ENCODE data around the gene ZFP91.

The ZFP91 gene

DNA sequence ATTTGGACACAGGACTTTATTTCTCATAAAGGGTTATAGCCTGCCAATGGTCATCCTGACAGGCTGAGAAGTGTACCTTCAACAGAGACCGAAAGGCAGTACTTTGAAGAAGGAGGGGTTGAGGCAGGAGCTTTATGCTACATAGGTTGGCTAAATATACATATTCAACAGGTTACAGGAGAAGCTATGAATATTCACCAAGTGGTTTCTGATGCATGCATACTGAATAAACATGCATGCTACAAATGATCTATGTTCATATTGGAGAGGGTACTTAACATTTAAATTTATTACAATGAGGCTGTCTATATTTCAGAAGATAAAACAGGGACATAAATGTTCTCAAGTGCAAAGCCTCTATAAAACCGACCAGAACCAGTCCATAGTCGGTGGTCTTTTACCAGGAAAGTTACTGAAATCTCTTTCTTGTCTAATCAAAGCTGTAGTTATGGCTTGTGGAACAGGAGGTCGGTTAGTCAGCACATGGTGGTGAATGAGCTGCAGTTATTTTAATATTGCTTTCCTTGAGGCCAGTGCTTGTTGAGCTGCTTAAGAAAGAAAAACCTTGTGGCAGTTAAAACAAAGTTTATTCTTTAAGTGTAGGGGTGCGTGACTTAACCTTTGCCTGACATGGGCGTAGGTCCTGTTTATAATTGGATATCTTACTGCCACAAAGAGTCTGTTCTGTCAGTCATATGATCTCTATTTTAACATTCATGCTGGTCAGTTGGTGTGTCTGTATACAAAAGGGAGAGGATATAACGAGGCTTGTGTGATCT is 63.1 kb downstream of the ZFP91 start:
- Histone ChIP-seq H3K27me3 (ENCODE audit: control insufficient read depth in 2 of 2, insufficient read depth in 2 of 2, low read length in 2 of 2) (no peaks in the 10 kb centered on the region), H3K36me3 (ENCODE audit: control insufficient read depth in 2 of 2, insufficient read depth in 2 of 2, low read length in 2 of 2) (no peaks in the 10 kb centered on the region), H3K4me1 (ENCODE audit: control insufficient read depth in 2 of 2, insufficient read depth in 2 of 2, low read length in 2 of 2) (peaks cover 14 to 33% of the 10 kb centered on the region in 2 donors), H3K27ac (ENCODE audit: low read depth in 2 of 2, low read length in 2 of 2) (peak overlapping the region; percentile 43 to 79), H3K9me3 (ENCODE audit: control insufficient read depth in 2 of 2, low read length in 2 of 2) (no peaks in the 10 kb centered on the region), H3K4me3 (ENCODE audit: low read length in 2 of 2) (peak overlapping the region in 1 of 2 donors; percentile 9), H3K9ac (ENCODE audit: low read depth in 1 of 2, low read length in 2 of 2) (peak overlapping the region in 1 of 2 donors; percentile 47)

DNA sequence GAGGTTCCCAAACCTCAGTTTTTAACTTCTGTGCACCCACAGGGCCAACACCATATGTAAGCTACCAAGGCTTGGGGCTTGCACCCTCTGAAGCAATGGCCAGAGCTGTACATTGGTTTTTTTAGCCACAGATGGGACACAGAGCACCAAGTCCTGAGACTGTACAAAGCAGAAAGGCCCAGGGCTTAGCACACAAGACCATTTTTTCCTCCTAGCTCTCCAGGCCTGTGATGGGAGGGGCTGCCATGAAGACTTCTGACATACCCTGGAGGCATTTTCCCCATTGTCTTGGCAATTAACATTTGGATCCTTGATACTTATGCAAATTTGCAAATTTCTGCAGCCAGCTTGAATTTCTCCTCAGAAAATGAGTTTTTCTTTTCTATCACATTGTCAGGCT is 67.0 kb downstream of the ZFP91 start:
- H3K27ac ChIP-seq (ENCODE audit: low read depth in 2 of 2, low read length in 2 of 2) = no peak overlapping the region
- no peaks in the 10 kb centered on the region for H3K36me3 ChIP-seq (ENCODE audit: control insufficient read depth in 2 of 2, insufficient read depth in 2 of 2, low read length in 2 of 2)
- H3K27me3 ChIP-seq (ENCODE audit: control insufficient read depth in 2 of 2, insufficient read depth in 2 of 2, low read length in 2 of 2) = no peaks in the 10 kb centered on the region
- H3K4me1 ChIP-seq (ENCODE audit: control insufficient read depth in 2 of 2, insufficient read depth in 2 of 2, low read length in 2 of 2) = peaks cover 6 to 24% of the 10 kb centered on the region in 2 donors
- no peak overlapping the region for H3K9ac ChIP-seq (ENCODE audit: low read depth in 1 of 2, low read length in 2 of 2)
- no peaks in the 10 kb centered on the region for H3K9me3 ChIP-seq (ENCODE audit: control insufficient read depth in 2 of 2, low read length in 2 of 2)
- H3K4me3 ChIP-seq (ENCODE audit: low read length in 2 of 2) = no peak overlapping the region

DNA sequence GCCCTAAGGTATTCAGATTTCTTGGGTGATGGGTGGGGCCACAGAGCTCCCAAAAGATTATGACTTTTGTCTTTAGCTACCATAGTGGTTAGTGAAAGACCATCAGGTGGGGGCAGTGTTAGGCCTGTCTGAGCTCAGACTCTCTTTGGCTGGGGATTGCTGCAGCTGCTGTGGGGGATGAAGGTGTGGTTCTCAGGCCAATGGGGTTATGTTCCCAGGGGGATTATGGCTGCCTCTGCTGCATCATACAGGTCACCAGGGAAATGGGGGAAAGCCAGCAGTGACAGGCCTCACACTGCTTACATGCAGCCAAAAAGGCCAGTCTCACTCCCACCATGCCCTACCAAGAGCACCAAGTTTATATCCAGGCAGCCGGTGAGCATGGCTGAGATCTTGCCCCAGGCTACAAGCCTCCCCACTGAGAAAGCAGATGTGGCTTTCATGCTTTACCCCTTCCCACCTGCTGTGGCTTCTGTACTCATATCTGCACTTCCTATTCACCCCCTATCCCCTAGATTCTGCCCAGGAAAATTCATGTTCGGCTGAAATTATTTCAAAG is 68.4 kb downstream of the ZFP91 start:
- Histone ChIP-seq H3K4me3 (ENCODE audit: low read length in 2 of 2) (no peak overlapping the region), H3K9ac (ENCODE audit: low read depth in 1 of 2, low read length in 2 of 2) (no peak overlapping the region), H3K4me1 (ENCODE audit: control insufficient read depth in 2 of 2, insufficient read depth in 2 of 2, low read length in 2 of 2) (peaks cover under 1 to 10% of the 10 kb centered on the region in 2 donors), H3K36me3 (ENCODE audit: control insufficient read depth in 2 of 2, insufficient read depth in 2 of 2, low read length in 2 of 2) (no peaks in the 10 kb centered on the region), H3K9me3 (ENCODE audit: control insufficient read depth in 2 of 2, low read length in 2 of 2) (no peaks in the 10 kb centered on the region), H3K27me3 (ENCODE audit: control insufficient read depth in 2 of 2, insufficient read depth in 2 of 2, low read length in 2 of 2) (no peaks in the 10 kb centered on the region), H3K27ac (ENCODE audit: low read depth in 2 of 2, low read length in 2 of 2) (no peak overlapping the region)

DNA sequence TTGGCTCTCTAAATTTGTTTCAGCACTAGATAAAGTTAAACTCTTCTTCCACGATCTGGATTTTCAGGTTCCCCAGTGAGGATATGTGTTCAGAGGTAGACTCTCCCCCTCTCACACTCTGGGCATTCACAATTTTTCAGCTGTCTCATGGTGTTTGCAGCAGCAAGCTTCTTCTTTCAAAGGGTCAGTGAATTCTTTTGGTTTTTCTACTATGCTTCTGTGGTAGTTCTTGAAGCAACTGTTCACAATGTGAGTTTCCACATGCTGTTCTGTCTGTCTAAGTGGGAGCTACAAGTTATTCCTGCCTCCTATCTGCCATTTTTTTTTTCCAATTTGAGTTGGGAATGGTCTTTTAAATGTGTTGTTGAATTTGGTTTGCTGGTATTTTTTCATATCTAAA is 69.0 kb downstream of the ZFP91 start:
- peaks cover 0 to 4% of the 10 kb centered on the region in 2 donors for H3K4me1 ChIP-seq (ENCODE audit: control insufficient read depth in 2 of 2, insufficient read depth in 2 of 2, low read length in 2 of 2)

DNA sequence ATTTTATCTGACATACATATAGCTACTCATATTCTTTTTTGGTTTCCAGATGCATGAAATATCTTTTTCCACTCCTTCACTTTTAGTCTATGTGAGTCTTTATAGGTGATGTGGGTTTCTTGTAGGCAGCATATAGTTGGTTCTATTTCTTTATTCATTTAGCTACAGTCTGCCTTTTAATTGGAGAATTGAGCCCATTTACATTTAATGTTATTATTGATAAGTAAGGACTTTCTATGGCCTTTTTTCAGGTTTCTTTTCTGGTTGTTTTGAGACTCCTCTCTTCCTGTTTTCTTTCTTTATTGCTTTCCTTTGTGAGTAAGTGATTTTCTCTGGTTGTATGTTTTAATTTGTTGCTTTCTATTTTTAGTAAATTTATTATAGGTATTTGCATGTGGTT is 70.8 kb downstream of the ZFP91 start:
- no peaks in the 10 kb centered on the region for H3K9me3 ChIP-seq (ENCODE audit: control insufficient read depth in 2 of 2, low read length in 2 of 2)
- no peak overlapping the region for H3K4me3 ChIP-seq (ENCODE audit: low read length in 2 of 2)
- H3K9ac ChIP-seq (ENCODE audit: low read depth in 1 of 2, low read length in 2 of 2) = no peak overlapping the region
- H3K27me3 ChIP-seq (ENCODE audit: control insufficient read depth in 2 of 2, insufficient read depth in 2 of 2, low read length in 2 of 2) = no peaks in the 10 kb centered on the region
- H3K4me1 ChIP-seq (ENCODE audit: control insufficient read depth in 2 of 2, insufficient read depth in 2 of 2, low read length in 2 of 2) = no peaks in the 10 kb centered on the region
- no peaks in the 10 kb centered on the region for H3K36me3 ChIP-seq (ENCODE audit: control insufficient read depth in 2 of 2, insufficient read depth in 2 of 2, low read length in 2 of 2)
- H3K27ac ChIP-seq (ENCODE audit: low read depth in 2 of 2, low read length in 2 of 2) = no peak overlapping the region

More for the DNA sequence above, 69.0 kb downstream of the ZFP91 start:
- Histone ChIP-seq H3K9me3 (ENCODE audit: control insufficient read depth in 2 of 2, low read length in 2 of 2) (no peaks in the 10 kb centered on the region), H3K9ac (ENCODE audit: low read depth in 1 of 2, low read length in 2 of 2) (no peak overlapping the region), H3K27ac (ENCODE audit: low read depth in 2 of 2, low read length in 2 of 2) (no peak overlapping the region), H3K36me3 (ENCODE audit: control insufficient read depth in 2 of 2, insufficient read depth in 2 of 2, low read length in 2 of 2) (no peaks in the 10 kb centered on the region), H3K27me3 (ENCODE audit: control insufficient read depth in 2 of 2, insufficient read depth in 2 of 2, low read length in 2 of 2) (no peaks in the 10 kb centered on the region), H3K4me3 (ENCODE audit: low read length in 2 of 2) (no peak overlapping the region)

DNA sequence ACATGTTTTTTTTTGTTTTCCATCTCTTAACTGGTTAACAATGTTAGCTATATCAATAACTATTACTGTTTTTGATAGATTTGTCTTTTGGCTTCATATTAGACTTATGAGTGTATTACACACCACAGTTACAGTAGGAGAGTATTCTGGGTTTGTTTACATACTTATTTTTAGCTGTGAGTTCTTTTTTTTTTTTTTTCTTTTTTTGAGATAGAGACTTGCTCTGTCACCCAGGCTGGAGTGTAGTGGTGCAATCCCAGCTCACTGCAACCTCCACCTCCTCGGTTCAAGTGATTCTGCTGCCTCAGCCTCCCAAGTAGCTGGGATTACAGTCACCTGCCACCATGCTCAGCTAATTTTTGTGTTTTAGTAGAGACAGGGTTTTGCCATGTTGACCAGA is 71.6 kb downstream of the ZFP91 start:
- no peaks in the 10 kb centered on the region for H3K4me1 ChIP-seq (ENCODE audit: control insufficient read depth in 2 of 2, insufficient read depth in 2 of 2, low read length in 2 of 2)
- H3K9ac ChIP-seq (ENCODE audit: low read depth in 1 of 2, low read length in 2 of 2) = no peak overlapping the region
- no peaks in the 10 kb centered on the region for H3K9me3 ChIP-seq (ENCODE audit: control insufficient read depth in 2 of 2, low read length in 2 of 2)
- no peak overlapping the region for H3K4me3 ChIP-seq (ENCODE audit: low read length in 2 of 2)
- no peaks in the 10 kb centered on the region for H3K36me3 ChIP-seq (ENCODE audit: control insufficient read depth in 2 of 2, insufficient read depth in 2 of 2, low read length in 2 of 2)
- H3K27ac ChIP-seq (ENCODE audit: low read depth in 2 of 2, low read length in 2 of 2) = no peak overlapping the region
- H3K27me3 ChIP-seq (ENCODE audit: control insufficient read depth in 2 of 2, insufficient read depth in 2 of 2, low read length in 2 of 2) = no peaks in the 10 kb centered on the region

DNA sequence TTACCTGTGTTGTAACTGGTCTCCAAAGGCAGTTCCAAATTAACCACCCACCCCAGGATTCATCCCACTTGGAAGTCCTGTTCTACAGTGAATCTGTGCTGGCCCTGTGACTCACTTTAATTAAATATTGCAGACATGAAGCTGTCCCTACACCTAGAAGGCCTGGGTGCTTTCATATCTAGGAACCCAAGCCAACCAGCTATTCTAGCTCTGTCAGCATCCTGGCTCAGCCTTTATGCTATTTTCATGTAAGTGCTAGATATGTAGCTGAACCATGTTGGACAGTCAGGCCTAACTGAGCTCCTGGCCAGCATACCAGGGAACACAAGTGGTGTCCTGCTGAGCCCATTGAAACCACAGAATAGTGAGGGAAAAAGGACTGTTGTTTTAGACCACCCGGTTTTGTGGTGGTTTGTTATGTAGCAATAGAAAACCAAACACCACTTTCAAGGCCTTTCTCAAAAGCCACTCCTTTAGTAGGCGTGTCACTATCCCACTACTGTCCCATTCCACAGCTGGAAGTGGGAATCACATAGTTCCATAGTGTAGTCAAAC is 73.9 kb downstream of the ZFP91 start:
- Histone ChIP-seq H3K9me3 (ENCODE audit: control insufficient read depth in 2 of 2, low read length in 2 of 2) (no peaks in the 10 kb centered on the region), H3K9ac (ENCODE audit: low read depth in 1 of 2, low read length in 2 of 2) (no peak overlapping the region)

DNA sequence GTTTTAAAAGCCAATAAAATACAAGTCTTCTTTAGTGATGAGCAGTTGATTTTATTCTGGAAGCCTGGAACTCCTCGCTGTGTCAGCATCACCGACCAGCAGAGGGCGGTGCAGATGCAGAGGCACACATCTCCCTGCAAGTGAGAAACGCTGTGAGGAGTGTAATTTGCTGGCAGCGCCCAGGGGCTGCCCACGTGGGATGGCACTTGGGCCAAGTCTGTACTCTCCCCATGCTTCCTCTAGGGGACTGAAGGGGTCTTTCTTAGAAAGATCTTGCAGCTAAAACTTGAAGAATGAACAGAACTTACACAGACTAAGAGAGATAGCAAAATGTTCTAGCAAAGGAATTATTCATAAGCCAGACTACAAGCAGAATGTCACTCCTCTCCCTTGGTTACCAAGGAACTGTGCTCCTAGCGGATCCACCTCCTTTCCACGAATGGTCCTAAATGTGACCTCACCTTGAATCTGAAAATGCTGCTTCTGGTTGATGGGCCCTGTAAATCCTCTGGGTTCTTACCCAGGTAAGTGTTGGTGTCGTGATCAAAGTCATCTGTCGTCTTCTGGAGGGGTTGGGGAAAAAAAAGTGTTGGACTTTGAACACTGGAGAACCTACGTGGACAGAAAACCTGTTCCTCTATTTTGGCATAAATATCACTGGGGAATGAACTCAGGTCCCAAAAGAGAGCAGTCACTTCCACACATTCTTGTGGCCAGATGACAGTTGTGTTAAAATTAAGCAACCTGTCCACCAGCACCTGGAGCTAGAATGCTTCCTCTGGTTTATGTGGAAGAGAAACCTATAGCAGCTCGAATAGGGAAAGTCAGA is 75.4 kb downstream of the ZFP91 start:
- Histone ChIP-seq H3K9ac (ENCODE audit: low read depth in 1 of 2, low read length in 2 of 2) (no peak overlapping the region), H3K9me3 (ENCODE audit: control insufficient read depth in 2 of 2, low read length in 2 of 2) (no peaks in the 10 kb centered on the region), H3K4me1 (ENCODE audit: control insufficient read depth in 2 of 2, insufficient read depth in 2 of 2, low read length in 2 of 2) (no peaks in the 10 kb centered on the region), H3K36me3 (ENCODE audit: control insufficient read depth in 2 of 2, insufficient read depth in 2 of 2, low read length in 2 of 2) (no peaks in the 10 kb centered on the region), H3K4me3 (ENCODE audit: low read length in 2 of 2) (no peak overlapping the region), H3K27ac (ENCODE audit: low read depth in 2 of 2, low read length in 2 of 2) (no peak overlapping the region), H3K27me3 (ENCODE audit: control insufficient read depth in 2 of 2, insufficient read depth in 2 of 2, low read length in 2 of 2) (no peaks in the 10 kb centered on the region)

More for the DNA sequence above, 73.9 kb downstream of the ZFP91 start:
- Histone ChIP-seq H3K4me3 (ENCODE audit: low read length in 2 of 2) (no peak overlapping the region), H3K36me3 (ENCODE audit: control insufficient read depth in 2 of 2, insufficient read depth in 2 of 2, low read length in 2 of 2) (no peaks in the 10 kb centered on the region), H3K27me3 (ENCODE audit: control insufficient read depth in 2 of 2, insufficient read depth in 2 of 2, low read length in 2 of 2) (no peaks in the 10 kb centered on the region), H3K4me1 (ENCODE audit: control insufficient read depth in 2 of 2, insufficient read depth in 2 of 2, low read length in 2 of 2) (no peaks in the 10 kb centered on the region), H3K27ac (ENCODE audit: low read depth in 2 of 2, low read length in 2 of 2) (no peak overlapping the region)

DNA sequence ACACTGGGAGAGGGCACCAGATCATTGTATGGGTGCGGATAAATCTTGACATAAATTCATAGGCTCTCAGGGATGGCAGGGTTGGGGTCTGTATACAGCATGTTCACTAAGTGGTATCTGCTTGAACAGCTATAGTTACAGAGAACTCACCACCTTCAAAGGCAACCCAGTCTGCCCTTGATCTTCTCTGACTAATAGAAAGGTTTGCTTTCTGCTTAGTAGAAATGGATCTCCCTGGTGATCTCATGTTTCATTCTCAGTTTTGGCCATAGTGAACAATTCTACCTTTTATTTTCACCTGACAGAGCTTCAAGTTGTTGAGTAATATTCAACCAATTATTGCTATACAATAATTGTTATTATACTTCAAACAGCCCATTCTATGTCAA is 76.0 kb downstream of the ZFP91 start:
- Histone ChIP-seq H3K36me3 (ENCODE audit: control insufficient read depth in 2 of 2, insufficient read depth in 2 of 2, low read length in 2 of 2) (no peaks in the 10 kb centered on the region), H3K4me1 (ENCODE audit: control insufficient read depth in 2 of 2, insufficient read depth in 2 of 2, low read length in 2 of 2) (no peaks in the 10 kb centered on the region), H3K9me3 (ENCODE audit: control insufficient read depth in 2 of 2, low read length in 2 of 2) (no peaks in the 10 kb centered on the region), H3K4me3 (ENCODE audit: low read length in 2 of 2) (no peak overlapping the region), H3K9ac (ENCODE audit: low read depth in 1 of 2, low read length in 2 of 2) (no peak overlapping the region), H3K27me3 (ENCODE audit: control insufficient read depth in 2 of 2, insufficient read depth in 2 of 2, low read length in 2 of 2) (no peaks in the 10 kb centered on the region), H3K27ac (ENCODE audit: low read depth in 2 of 2, low read length in 2 of 2) (no peak overlapping the region)

DNA sequence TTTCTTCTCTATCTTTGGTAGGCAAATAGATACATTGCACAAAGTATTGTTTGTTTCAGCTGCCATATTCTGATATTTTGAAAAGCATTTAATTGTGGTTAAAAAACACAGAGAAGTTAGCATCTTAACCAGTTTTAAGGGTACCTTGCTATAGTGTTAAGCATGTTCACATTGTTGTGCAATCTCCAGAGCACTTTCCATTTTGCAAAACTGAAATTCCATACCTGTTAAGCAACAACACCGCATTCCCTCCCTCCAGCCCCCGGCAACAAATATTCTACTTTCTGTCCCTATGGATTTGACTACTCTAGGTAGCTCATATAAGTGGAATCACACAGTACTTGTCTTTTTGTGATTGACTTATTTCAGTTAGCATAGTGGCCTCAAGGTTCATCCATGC is 77.5 kb downstream of the ZFP91 start:
- Histone ChIP-seq H3K4me1 (ENCODE audit: control insufficient read depth in 2 of 2, insufficient read depth in 2 of 2, low read length in 2 of 2) (no peaks in the 10 kb centered on the region), H3K27ac (ENCODE audit: low read depth in 2 of 2, low read length in 2 of 2) (no peak overlapping the region), H3K9ac (ENCODE audit: low read depth in 1 of 2, low read length in 2 of 2) (no peak overlapping the region), H3K36me3 (ENCODE audit: control insufficient read depth in 2 of 2, insufficient read depth in 2 of 2, low read length in 2 of 2) (no peaks in the 10 kb centered on the region), H3K27me3 (ENCODE audit: control insufficient read depth in 2 of 2, insufficient read depth in 2 of 2, low read length in 2 of 2) (no peaks in the 10 kb centered on the region), H3K9me3 (ENCODE audit: control insufficient read depth in 2 of 2, low read length in 2 of 2) (no peaks in the 10 kb centered on the region), H3K4me3 (ENCODE audit: low read length in 2 of 2) (no peak overlapping the region)

All from mucosa of rectum (tissue), 2 donors.